Spleen (tissue), 11 donors: Measurements from ENCODE around the gene ARHGAP24. TPM values are rescaled to one million over a fixed set of nuclear protein-coding genes. Genes with fewer than 3 reads are reported as not detected.

Experiments
- DNase-seq: peaks from one replicate; pipeline ENCODE4 v3.0.0-alpha.2; 2020
- H3K27ac ChIP-seq, 8 donors: fragments of 200-600 bp; sonication (generic) in 7 of 8; 1 replicate in 4 of 8; 2 replicates in 4 of 8; pipeline versions ENCODE4 v1.5.0 to v1.8.0; 2016 to 2021; ENCODE audit warnings: inconsistent platforms in 4 of 8, mild to moderate bottlenecking in 4 of 8, moderate library complexity in 1 of 8
- H3K27me3 ChIP-seq, 7 donors: fragments of 200-600 bp; sonication (generic) in 6 of 7; replicated peaks in 1 of 7; 1 replicate in 4 of 7; 2 replicates in 3 of 7; pipeline versions ENCODE4 v1.5.0 to v1.8.0; 2016 to 2021; ENCODE audit warnings: inconsistent platforms in 3 of 7, mild to moderate bottlenecking in 1 of 7
- H3K36me3 ChIP-seq, 6 donors: fragments of 200-600 bp; sonication (generic) in 5 of 6; 1 replicate in 4 of 6; 2 replicates in 2 of 6; pipeline versions ENCODE4 v1.5.0 to v1.8.0; 2016 to 2021; ENCODE audit warnings: inconsistent platforms in 2 of 6
- H3K4me1 ChIP-seq, 6 donors: fragments of 200-600 bp; sonication (generic) in 5 of 6; 1 replicate in 3 of 6; 2 replicates in 3 of 6; pipeline versions ENCODE4 v1.5.0 to v1.8.0; 2016 to 2021; ENCODE audit warnings: inconsistent platforms in 3 of 6
- H3K4me3 ChIP-seq, 8 donors: fragments of 200-600 bp; sonication (generic) in 7 of 8; 1 replicate in 4 of 8; 2 replicates in 4 of 8; pipeline versions ENCODE4 v1.5.0 to v1.8.0; 2016 to 2021; ENCODE audit warnings: inconsistent platforms in 4 of 8, mild to moderate bottlenecking in 4 of 8, moderate library complexity in 2 of 8
- H3K9me3 ChIP-seq, 8 donors: fragments of 200-600 bp; sonication (generic) in 7 of 8; 1 replicate in 4 of 8; 2 replicates in 4 of 8; pipeline versions ENCODE4 v1.5.0 to v1.8.0; 2016 to 2021; ENCODE audit warnings: inconsistent platforms in 4 of 8
- POLR2A ChIP-seq, 3 donors: fragments of 450-650 bp; IDR thresholded peaks; one replicate each; pipeline ENCODE4 v1.5.1; 2017; ENCODE audit warnings: antibody characterized with exemption in 3 of 3, mild to moderate bottlenecking in 1 of 3
- POLR2AphosphoS5 ChIP-seq, 3 donors: sonication (generic); formaldehyde crosslinking; IDR thresholded peaks; one replicate each; pipeline ENCODE4 v1.5.1; 2017; ENCODE audit warnings: antibody characterized with exemption in 3 of 3
- WGBS, 5 donors: extraction: QIAGEN DNeasy Blood & Tissue Kit in 3 of 5; methylation state at CpG; one replicate each; pipeline versions ENCODE4 v1.1.5 to v1.1.7; 2013 to 2018; 5-methylcytosine and 5-hydroxymethylcytosine counted together
- intact Hi-C: fragments of 100-400 bp; cut with DNase I; formaldehyde crosslinking; loops from one replicate; pipeline ENCODE4 v1.15.0; 2023; ENCODE audit warnings: low total_unique reads
- polyA plus RNA-seq, 3 donors: library from polyadenylated mRNA; stranded (reverse); fragments of 200-250 nt; gene quantifications; one replicate each; pipeline ENCODE4 v1.2.1, GENCODE V29; 2013
- total RNA-seq, 7 donors: library from RNA; depleted of rRNA in 3 of 7; stranded (reverse); fragments of >200 nt in 3 of 7; fragmentation: NEBNext Ultra II Directional in 4 of 7; extraction: Animal tissue kit (Norgen Biotek cat#: 25700) in 4 of 7; gene quantifications; one replicate each; pipeline versions ENCODE4 v1.1.0 to v1.2.1, GENCODE V29; 2016 to 2021
- TF ChIP-seq, protein P1 (sequence below), 11 experiments: fragments of 200-600 bp in 7 of 11; fragments of 450-650 bp in 4 of 11; sonication (generic) in 4 of 11; IDR thresholded peaks in 8 of 11; conservative IDR thresholded peaks in 3 of 11; 1 replicate in 7 of 11; 2 replicates in 4 of 11; pipeline versions ENCODE4 v1.4.0 to v1.8.0; 2016 to 2021; ENCODE audit warnings: antibody characterized with exemption in 11 of 11, inconsistent platforms in 4 of 11, mild to moderate bottlenecking in 1 of 11
- donor health status: healthy with polysubstance abuse.
- donor health status: DM: no; HTN: no; CAD: no; lungs with moderate emphysema.
- donor health status: DM: no; HTN: no; CAD: no.
- donor health status: Bipolar disorder and iron deficiency.
- donor health status: healthy.
- donor health status: DM: no; HTN: no; CAD: no.
- donor health status: DM: yes; HTN: yes; CAD: no.

The ARHGAP24 gene
- total and polyA plus RNA-seq, 10 donors: 23.1 to 199 (median 130) TPM

DNA sequence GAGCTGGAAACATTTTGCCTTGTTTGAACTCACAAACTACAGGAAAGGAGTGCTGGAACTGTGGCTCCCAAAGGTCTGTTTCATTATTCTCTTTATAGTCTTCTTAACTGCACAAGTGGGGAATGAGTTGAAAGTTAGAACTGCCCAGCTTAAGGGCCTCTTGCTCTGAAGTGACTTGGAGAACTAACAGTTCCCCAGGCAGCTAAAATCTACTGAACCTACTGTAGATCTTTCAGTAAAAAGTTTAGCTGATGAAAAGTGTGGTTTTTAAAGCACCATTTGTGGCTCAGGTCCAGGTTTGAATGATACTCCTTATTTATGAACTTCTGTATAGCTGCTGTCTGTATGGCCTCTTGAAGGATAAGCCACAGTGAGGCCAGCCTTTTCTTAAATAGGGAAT lies 531.1 kb downstream of the ARHGAP24 start:
- no peak overlapping the region for H3K4me3 ChIP-seq
- DNase-seq: no peak
- H3K27me3 ChIP-seq: no peaks in the 10 kb centered on the region
- no peak overlapping the region for H3K27ac ChIP-seq
- TF ChIP-seq, protein P1, sequence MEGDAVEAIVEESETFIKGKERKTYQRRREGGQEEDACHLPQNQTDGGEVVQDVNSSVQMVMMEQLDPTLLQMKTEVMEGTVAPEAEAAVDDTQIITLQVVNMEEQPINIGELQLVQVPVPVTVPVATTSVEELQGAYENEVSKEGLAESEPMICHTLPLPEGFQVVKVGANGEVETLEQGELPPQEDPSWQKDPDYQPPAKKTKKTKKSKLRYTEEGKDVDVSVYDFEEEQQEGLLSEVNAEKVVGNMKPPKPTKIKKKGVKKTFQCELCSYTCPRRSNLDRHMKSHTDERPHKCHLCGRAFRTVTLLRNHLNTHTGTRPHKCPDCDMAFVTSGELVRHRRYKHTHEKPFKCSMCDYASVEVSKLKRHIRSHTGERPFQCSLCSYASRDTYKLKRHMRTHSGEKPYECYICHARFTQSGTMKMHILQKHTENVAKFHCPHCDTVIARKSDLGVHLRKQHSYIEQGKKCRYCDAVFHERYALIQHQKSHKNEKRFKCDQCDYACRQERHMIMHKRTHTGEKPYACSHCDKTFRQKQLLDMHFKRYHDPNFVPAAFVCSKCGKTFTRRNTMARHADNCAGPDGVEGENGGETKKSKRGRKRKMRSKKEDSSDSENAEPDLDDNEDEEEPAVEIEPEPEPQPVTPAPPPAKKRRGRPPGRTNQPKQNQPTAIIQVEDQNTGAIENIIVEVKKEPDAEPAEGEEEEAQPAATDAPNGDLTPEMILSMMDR (IDR thresholded peaks at IDR 0.05 in 8 of 11, conservative IDR thresholded peaks at IDR 0.05 in 3 of 11): no peak
- no peak for TF ChIP-seq POLR2A (IDR thresholded peaks at IDR 0.05)
- TF ChIP-seq POLR2AphosphoS5 (IDR thresholded peaks at IDR 0.05): no peak
- intact Hi-C loops: no loop called here
- no peaks in the 10 kb centered on the region for H3K9me3 ChIP-seq
- H3K4me1 ChIP-seq: no peaks in the 10 kb centered on the region
- H3K36me3 ChIP-seq: peaks cover 0 to 37% (median 1%) of the 10 kb centered on the region in 6 donors

DNA sequence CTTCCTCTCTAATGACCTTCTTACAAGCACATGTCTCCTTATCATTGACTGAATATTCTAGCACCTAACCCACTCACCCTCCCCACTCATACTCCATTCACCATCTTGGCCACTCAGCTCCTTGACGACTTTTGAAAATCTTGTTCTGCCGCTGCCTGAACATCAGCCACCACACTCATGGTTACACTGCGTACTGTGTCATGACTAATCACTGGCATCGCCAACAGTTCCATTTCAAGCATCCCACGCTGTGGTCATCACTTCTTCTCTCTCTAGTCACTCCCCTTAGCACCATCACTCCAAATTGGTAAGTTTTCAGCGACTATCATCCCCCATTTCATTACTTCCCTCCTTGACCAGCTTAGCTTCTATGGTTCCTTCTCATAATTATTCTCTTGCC lies 532.1 kb downstream of the ARHGAP24 start:
- no peak for DNase-seq
- Histone ChIP-seq H3K36me3 (peaks cover 0 to 27% (median 1%) of the 10 kb centered on the region in 6 donors), H3K27ac (no peak overlapping the region), H3K9me3 (no peaks in the 10 kb centered on the region), H3K27me3 (no peaks in the 10 kb centered on the region), H3K4me3 (no peak overlapping the region), H3K4me1 (no peaks in the 10 kb centered on the region)
- TF ChIP-seq, protein P1 (IDR thresholded peaks at IDR 0.05 in 8 of 11, conservative IDR thresholded peaks at IDR 0.05 in 3 of 11): no peak
- TF ChIP-seq POLR2A (IDR thresholded peaks at IDR 0.05) (no peak), POLR2AphosphoS5 (IDR thresholded peaks at IDR 0.05) (no peak)
- intact Hi-C loops: no loop called here
- WGBS, 5 donors: 91 to 98% (median 95%) methylated on average over 6 of the region's 6 CpGs

DNA sequence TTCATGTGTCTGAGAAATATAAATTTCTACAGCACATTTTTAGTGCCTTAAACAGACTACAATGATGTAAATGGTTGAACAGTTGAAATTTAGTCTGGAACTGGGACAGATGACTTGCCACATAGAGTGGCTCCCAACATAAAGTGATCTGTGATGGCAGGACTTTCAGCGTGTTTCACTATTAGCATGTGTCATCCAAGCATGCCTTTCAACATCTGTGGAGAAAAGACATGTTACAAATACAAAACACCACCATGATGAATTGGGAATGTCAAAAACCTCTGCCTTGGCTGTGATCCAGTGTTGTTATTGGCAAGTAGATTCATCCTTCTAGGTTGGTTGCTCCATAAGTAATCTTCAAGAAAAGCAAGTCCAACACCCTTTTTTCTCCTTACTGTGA lies 536.2 kb downstream of the ARHGAP24 start:
- 73 to 91% (median 83%) methylated on average over 1 of the region's 1 CpG for WGBS, 5 donors
- Histone ChIP-seq H3K4me1 (peaks cover 0 to 12% (median 0%) of the 10 kb centered on the region in 6 donors), H3K9me3 (no peaks in the 10 kb centered on the region), H3K36me3 (no peaks in the 10 kb centered on the region), H3K4me3 (no peak overlapping the region), H3K27me3 (no peaks in the 10 kb centered on the region), H3K27ac (no peak overlapping the region)
- no peak for DNase-seq
- TF ChIP-seq POLR2AphosphoS5 (IDR thresholded peaks at IDR 0.05): no peak
- no peak for TF ChIP-seq POLR2A (IDR thresholded peaks at IDR 0.05)
- TF ChIP-seq, protein P1 (IDR thresholded peaks at IDR 0.05 in 8 of 11, conservative IDR thresholded peaks at IDR 0.05 in 3 of 11): no peak
- intact Hi-C loops: no loop called here

DNA sequence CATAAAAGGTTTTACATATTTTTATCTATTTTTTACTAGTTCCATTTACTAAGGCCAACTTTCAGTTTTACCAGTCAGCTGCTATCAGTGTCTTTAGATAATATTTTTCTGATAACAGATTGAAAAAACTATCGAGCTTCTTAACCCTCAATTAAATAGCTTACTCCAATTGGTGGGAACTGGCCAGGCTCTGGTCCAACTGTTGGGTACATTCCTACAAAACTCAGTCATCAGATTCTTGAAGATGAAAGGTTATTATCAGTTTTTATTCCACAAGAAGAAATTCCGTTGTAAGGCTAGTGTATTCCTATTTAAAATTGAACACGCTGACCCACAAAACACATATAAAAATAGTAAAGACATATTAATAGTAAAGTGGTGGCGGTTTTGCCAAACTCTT lies 538.7 kb downstream of the ARHGAP24 start:
- Histone ChIP-seq H3K4me3 (no peak overlapping the region), H3K27ac (no peak overlapping the region), H3K27me3 (no peaks in the 10 kb centered on the region), H3K36me3 (no peaks in the 10 kb centered on the region), H3K9me3 (no peaks in the 10 kb centered on the region), H3K4me1 (peaks cover 0 to 12% (median 0%) of the 10 kb centered on the region in 6 donors)
- DNase-seq: no peak
- 76 to 88% (median 84%) methylated on average over 4 of the region's 4 CpGs for WGBS, 5 donors
- TF ChIP-seq POLR2A (IDR thresholded peaks at IDR 0.05) (no peak), POLR2AphosphoS5 (IDR thresholded peaks at IDR 0.05) (no peak)
- TF ChIP-seq, protein P1 (IDR thresholded peaks at IDR 0.05 in 8 of 11, conservative IDR thresholded peaks at IDR 0.05 in 3 of 11): no peak
- intact Hi-C loops: no loop called here
